Activated T-helper 1 cell treated with Interleukin-2 at 50 U/mL for 16 hours (primary cell): ENCODE data around the gene SCRN3.
"Not testable (repeated sequence)": the region's sequence is repeated elsewhere in the genome, so short reads cannot be mapped to it uniquely, and the experiment has no call there.

ENCODE experiments used
- DNase-seq: peaks from one replicate; pipeline ENCODE4 v3.0.0-alpha.2; 2020; ENCODE audit warnings: low read depth

Gene SCRN3

DNA sequence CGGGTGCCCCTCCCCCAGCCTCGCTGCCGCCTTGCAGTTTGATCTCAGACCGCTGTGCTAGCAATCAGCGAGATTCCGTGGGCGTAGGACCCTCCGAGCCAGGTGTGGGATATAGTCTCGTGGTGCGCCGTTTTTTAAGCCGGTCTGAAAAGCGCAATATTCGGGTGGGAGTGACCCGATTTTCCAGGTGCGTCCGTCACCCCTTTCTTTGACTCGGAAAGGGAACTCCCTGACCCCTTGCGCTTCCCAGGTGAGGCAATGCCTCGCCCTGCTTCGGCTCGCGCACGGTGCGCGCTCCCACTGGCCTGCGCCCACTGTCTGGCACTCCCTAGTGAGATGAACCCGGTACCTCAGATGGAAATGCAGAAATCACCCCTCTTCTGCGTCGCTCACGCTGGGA, 14.5 kb downstream of the SCRN3 start:
- not testable (repeated sequence) for DNase-seq

DNA sequence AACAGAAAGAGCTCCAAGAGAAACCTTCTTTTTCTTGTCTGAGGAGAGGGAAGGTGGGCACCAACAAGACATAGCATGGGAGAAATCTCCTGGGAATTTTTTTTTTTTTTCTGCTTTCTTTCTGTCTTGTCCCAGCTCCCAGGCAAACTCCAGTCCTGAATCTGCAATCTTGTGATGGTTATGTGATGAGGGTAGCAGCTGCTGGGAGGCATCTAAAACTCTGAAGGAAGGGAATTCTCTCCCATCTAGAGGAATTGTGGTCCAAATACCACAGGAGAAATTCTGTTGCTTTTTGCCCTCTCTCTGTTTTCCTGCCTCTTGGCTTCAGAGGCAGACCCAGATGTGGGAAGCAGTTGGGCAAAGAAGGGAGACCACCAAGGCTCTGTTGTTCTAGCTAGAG, 16.7 kb downstream of the SCRN3 start:
- no peak for DNase-seq

DNA sequence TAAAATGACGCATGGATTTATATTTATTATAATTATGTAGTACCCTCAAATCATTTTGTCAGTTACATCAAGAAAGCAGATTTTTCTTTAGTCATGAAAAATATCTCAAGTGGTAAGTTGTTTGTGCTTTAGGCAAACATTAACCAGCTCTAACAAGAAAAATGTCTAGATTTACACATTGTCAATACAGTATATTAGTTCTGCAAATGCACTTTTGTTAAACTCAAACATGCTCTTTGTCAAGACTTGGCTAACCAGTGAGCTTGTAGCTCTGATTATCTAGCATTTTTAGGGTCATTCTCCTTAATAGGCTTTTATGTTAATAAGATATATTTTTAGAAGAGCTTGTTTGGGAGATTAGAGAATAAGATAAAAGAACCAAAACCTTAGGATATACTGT, 32.7 kb downstream of the SCRN3 start:
- no peak for DNase-seq

DNA sequence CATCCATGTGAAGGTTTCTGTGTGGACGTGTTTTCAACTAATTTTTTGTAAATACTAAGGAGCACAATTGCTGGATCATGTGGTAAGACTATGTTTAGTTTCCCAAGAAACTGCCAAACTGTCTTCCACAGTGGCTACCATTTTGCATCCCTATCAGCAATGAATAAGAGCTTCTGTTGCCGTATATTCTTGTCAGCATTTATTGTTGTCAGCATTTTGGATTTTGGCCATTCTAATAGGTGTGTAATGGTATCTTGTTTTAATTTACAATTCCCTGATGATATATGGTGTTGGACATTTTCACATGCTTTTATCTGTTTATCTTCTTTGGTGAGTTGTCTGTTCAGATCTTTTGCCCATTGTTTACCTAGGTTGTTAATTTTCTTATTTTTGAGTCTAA, 34.5 kb downstream of the SCRN3 start:
- no peak for DNase-seq

DNA sequence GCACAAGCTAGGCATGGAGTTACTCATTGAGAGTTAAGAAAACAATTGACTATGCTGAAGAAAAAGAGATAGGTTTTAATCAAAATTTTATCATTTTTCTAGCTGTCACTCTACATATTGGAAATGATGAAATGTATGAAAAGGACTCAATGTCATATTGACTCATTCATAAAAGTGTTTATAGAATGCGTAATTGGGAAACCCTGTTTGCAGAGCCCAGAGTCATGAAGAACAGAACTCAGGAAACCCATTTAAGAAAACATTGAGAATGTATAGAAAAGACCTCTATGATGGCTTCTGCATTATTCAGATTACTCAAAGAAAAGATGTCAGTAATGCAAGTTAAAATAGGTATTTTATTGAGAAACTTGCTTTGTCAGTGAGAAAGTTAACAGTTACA, 36.4 kb downstream of the SCRN3 start:
- DNase-seq = no peak

DNA sequence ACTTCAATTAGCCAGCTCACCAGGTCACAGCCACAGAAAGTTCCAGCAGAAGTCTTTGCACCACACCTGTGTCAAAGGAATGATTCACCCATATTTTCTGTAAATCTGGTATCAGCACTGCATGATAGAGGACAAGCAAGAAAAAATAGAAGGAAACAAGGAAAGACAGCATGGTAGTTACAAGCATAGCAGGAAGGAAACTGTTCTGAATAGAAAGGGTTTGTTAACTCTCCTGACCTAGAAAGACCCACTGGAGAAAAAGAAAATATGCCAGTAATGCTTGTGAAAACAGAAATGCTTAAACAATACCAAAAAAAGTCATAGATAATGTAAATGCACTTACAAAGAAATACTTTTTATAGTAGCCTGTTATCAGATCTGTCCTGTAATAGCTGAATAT, 40.8 kb downstream of the SCRN3 start:
- DNase-seq = no peak

DNA sequence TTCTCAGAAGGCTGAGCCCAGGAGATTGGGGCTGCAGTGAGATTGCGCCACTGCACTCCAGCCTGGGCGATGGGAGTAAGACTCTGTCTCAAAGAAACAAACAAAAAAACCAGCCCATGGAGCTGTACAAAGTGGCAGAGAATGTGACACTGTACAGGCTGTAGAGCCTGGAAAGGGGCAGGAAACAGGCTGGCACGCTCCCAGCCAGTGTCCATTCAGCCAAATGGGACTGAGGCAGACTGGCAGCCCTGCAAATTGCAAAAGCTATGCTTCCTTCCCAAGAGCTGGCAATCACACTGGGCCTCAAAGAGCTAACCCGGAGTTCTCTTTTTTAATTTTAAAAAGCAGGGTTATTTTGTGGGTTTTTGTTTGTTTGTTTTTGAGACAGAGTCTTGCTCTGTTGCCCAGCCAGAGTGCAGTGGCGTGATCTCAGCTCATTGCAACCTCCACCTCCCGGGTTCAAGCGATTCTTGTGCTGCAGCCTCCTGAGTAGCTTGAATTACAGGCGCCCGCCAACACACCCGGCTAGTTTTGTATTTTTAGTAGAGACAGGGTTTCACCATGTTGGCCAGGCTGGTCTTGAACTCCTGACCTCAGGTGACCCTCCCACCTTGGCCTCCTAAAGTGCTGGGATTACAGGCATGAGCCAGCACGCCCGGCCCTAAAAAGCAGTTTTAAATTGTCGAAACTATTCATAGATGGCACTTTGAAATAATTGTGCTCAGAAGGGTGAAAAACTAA, 42.8 kb downstream of the SCRN3 start:
- DNase-seq = no peak

DNA sequence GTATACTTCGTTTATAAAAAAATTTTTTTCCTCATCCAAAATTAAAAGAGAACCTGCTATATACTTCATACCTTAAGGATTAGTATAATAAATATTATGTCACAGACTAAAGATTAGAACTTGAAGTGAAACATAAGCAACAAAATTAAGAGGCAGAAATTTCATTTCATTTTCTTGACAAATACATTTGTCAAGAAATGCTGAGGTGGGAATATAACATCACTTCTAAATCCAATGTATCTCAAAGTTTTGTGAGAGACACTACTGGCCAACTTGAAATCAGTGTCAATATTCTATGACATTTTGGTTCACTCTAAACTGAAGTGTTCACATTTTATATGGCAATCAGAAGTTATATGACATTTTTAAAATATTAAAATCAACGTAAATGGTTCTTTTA, 43.8 kb downstream of the SCRN3 start:
- DNase-seq = no peak

DNA sequence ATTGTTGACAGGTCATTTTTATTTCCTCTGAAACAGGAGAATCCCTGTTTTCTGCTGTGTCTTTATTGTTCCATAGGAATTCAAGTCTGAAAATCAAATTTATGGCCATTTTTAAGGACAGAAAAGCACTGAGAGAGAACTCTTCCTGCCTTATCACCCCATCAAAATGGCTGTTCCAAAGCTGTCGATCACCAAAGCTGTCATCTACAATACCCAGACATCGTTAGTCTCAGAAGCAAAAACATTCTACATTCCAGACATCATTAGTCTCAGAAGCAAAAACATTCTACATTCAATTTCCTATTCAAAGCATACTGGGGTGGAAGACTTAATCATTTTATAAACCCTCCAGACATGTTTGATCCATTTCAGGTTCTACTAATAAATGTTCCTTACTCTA, 44.4 kb downstream of the SCRN3 start:
- DNase-seq = no peak

DNA sequence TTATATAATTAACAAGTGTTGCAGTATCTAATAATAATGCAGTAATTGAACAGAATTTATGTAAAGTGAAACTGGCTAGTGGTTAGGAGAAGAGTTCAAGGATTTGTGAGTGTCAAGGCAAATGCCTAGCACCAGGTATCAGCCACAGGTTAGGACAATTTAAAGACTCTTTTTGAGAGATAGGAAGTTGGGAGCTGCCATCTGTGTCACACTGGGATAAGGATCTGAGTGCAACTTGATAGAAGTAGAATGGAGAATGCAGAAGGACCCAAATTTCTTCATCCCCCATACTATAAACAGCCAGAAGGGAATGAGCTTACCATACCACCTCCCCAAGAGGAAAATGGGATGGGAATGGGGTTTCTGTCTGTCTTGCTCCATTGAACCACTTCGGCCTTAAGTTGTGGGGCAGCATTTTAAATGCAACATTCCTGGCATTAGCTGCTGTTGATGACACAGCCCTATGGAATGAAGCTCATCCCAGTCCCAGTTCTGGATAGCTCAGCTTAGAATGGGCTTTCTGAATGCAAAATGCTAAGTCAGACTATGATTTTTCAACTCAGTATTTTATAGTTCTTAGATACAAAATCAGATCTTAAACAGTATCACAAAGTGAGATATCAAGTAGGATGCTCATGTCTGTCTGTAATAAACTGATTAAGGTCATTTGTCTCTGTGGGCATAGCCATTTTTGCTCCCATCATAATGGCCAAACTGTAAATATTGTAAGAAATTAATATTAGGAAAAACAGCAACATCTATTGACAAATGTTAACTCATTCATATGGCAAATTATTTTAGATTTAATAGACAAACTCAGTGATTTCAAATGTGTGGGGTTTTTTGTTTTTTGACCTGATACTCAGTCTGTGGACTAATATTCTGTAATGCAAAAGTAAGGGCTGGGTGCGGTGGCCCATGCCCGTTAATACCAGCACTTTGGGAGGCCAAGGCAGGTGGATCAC, 47.3 kb downstream of the SCRN3 start:
- DNase-seq = no peak

DNA sequence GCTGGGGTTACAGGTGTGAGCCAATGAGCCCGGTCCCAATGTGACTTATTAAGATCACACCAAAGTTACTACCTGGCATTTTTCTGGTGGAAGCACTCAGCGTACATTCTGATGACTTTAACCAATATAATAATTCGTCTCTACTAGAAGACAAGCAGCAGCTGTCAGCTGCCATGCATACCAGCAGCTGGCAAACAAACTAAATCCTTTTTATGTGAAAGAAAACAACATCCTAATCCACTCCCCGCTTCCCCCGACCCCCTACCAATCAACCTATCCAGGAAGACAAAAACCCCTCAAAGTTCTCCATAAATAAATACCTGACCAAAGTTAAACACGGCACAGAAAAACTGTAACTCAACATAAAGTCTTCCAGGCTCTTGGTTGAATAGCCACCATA, 49.2 kb downstream of the SCRN3 start:
- no peak for DNase-seq

DNA sequence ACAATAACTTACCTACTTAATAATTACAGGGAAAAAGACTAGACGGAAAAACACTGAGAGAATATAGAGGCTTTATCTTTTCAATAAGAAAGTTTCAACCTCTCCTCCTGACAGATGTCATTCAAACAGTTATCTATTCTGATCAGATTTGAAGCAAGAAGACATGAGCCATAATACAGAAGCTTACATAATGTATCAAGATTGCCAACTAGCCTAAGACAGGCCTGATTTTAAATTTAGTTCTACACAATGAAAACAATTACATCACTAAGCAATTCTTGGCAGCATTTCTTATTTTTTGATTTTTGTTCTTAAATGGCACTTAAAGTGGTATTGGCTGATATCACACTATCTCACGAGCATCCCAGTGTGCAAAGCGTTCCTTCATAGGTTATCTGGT, 49.7 kb downstream of the SCRN3 start:
- no peak for DNase-seq

DNA sequence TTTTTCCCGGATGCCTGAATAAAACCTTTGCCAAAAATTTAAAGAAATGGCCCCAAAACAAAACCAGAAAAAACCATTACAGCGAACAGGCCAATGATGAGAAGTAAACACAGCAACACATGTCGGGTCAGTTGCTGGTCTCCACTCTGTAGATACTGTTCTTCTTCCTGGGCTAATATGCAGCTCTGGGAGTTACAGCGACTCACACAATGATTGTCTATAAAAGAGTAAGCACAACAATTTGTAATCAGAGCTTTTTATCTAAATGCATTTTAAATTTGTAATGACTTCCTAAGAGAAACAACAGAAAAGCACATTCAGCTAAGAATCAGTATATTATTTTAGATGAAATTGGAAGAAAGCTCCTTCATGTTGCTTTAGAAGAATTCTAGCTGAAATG, 51.0 kb downstream of the SCRN3 start:
- no peak for DNase-seq

DNA sequence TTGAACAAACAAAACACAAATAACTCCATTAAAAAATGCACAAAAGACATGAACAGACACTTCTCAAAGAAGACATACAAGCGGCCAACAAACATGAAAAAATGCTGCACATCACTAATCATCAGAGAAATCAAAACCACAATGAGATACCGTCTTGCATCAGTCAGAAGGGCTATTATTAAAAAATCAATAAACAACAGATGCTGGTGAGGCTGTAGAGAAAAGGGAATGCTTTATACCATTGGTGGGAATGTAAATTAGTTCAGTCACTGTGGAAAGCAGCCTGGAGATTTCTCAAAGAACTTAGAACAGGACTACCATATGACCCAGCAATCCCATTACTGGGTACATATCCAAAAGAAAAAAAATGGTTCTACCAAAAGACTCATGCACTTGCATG, 53.5 kb downstream of the SCRN3 start:
- no peak for DNase-seq

DNA sequence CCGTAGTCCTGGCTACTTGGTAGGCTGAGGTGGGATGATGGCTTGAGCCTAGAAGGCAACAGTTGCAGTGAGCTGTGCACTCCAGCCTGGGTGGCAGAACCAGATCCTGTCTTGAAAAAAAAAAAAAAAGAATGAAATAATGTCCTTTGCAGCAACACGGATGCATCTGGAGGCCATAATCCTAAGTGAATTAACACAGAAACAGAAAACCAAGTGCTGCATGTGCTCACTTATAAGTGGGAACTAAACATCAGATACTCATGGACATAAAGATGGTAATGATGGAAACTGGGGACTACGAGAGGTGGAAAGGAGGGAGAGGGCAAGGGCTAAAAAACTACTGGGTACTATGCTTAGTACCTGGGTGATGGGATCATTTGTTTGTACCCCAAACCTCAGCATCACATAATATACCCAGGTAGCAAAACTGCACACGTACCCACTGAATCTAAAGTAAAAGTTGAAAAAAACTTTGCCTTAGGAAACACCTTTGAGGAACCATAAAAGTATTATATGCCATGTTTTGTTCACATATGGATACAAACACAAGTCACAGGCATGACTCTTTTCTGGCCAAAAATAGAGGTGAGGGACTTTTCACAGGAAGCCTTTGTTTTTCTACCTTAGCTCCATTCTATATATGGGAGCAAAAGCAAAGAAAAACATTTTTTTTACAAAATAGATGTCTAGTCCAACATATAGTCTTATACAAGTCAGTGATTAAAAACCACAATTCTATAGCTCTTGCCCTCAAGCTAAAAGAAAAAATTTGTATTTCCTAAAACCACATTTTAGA, 54.7 kb downstream of the SCRN3 start:
- DNase-seq = no peak

DNA sequence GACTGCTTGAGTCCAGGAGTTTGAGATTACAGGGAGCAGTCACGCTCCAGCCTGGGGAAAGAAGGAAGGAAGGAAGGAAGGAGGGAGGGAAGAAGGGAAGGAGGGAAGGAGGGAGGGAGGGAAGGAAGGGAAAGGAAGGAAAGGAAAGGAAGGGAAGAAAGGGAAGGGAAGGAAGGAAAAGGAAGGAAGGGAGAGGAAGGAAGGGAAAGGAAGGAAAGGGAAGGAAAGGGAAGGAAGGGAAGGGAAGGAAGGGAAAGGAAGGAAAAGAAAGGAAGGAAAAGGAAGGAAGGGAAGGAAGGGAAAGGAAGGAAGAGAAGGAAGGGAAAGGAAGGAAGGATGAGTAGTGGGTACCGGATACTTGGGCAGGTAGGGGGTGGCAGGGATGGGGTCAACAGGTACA, 59.0 kb downstream of the SCRN3 start:
- no peak for DNase-seq

DNA sequence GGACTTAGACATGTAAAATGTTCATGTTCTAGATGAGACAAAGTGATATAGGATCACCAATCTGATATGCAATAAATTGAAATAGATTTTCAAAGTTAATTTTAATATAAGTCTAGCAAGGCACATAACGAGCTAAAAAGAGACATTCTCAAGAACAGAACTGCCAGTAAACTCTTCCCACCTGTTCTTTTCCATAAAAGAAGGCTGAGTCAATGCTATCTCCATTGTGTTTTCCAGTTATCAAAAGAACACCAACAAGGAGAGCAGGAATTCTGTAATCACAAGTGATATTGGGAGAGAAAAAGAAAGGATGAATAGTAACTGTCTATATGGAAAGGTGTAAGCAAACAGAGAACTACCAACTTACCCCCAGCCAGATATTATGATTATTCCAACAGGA, 65.7 kb downstream of the SCRN3 start:
- DNase-seq = no peak

DNA sequence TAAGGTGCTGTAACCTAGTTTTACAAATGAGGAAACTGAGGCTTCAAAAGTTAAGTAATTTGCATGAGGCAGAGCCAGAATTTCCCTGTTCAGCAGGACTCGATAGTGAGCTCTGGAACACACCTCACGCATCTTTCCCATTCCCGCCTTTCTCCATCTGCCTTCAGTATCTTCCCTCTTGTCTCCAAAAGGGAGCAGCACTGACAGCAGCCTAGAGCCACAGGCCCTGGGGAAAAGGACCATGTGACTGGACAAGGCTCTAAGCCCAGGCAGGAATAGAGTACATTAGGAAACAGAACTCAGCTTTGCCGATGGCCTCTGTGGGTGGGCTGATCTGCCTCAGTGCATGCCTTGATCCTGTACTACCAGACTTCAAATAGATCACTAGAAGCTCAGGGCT, 69.8 kb downstream of the SCRN3 start:
- no peak for DNase-seq

DNA sequence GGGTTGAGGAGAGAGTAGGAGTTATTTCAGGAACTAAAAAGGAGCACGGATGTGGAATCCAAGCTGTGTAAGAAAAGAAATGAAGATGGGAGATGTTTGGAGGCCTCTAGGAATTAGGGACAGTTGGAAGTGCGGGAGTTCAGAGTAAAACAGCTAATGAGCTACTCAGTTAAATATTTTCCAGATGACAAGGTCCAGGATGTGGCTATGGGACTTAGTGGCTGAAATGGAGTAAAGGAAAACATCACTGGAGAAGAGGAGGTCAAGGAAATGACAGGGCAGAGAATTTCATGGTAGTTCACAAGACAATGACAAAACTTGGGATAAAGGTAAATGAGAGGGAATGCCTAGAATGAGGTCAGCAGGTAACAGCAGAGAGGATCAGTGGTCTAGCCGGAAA, 78.3 kb downstream of the SCRN3 start:
- no peak for DNase-seq

DNA sequence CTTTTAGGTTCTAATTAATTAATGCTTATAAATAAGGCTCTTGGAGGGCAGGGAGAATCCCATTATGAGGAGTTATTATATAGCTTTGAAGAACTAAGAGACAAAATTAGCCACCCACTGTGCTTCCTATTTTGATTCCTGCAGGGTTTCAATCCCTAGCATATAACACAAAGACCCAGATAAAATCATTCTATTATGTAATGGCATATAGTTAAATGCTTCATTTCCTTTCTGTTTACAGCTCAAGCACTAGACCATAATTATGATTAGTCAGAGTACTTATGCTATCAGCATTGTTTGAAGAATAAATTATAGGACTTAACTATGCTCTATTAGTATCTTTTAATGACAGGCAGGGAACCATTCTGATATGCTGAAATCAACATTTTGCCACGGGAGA, 82.2 kb downstream of the SCRN3 start:
- DNase-seq = no peak
